GM12892 (cell line): Measurements from ENCODE around the gene WDR20.

ENCODE experiments used
- POLR2A ChIP-seq: IDR thresholded peaks from 2 replicates; pipeline ENCODE4 v1.6.1; 2011; ENCODE audit warnings: low read depth, low read length, control low read depth
- TAF1 ChIP-seq: IDR thresholded peaks from 2 replicates; pipeline ENCODE4 v1.6.1; 2011; ENCODE audit warnings: low read depth, mild to moderate bottlenecking, control low read depth, low read length, borderline replicate concordance

DNA sequence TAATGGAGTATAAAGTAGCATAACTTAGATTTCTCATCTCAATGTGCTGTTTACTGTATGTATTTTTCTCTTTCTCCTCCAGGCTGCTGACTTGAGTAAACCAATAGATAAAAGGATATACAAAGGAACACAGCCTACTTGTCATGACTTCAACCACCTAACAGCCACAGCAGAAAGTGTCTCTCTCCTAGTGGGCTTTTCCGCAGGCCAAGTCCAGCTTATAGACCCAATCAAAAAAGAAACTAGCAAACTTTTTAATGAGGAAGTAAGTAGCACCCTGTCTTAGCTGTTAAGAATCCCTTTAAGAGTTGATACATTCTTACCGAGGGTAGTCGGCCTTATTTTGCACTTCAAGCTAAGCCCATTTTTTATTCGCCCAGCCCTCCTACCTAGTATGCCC, 55.2 kb downstream of the WDR20 start:
- no peak for TF ChIP-seq TAF1
- no peak for TF ChIP-seq POLR2A
